Keratinocyte (primary cell): ENCODE results near the gene PPARGC1A.

Experiments
- EZH2 ChIP-seq: IDR thresholded peaks from one replicate; pipeline ENCODE4 v1.6.1; 2012; ENCODE audit warnings: inconsistent platforms, mild to moderate bottlenecking, low read length, moderate library complexity
- TF ChIP-seq, protein P1 (sequence below), 3 experiments: IDR thresholded peaks in 1 of 3; conservative IDR thresholded peaks in 1 of 3; optimal IDR thresholded peaks in 1 of 3; 2 replicates in 2 of 3; 3 replicates in 1 of 3; pipeline versions ENCODE3 to v1.5.1; 2011; ENCODE audit warnings: low read length in 3 of 3, mild to moderate bottlenecking in 3 of 3, moderate library complexity in 2 of 3, control low read depth in 1 of 3, inconsistent platforms in 1 of 3; ENCODE audit not compliant: insufficient read depth in 2 of 3; ENCODE audit errors: extremely low read depth in 1 of 3

DNA sequence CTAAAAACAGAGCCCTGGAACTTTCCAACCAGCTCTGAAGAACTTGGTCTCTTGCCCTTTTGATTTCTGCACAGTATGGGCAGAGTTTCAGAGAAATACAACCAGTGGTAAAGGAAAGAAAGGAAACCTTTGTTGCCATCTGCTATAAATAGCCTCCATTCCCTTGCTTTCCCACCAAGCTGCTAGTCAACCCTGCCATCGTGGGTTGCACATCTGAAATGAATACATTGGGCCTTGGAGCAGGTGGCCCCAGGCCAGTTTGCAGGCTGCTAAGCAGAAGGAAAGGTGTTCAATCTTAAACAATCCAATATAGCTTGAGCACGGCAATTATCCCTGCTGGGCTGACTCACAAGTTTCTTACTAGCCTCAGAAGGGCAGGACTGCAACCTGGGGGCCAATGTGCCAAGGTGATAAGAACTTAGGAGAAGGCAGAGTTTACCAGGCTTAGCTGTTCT, 142.5 kb downstream of the PPARGC1A start:
- TF ChIP-seq, protein P1, sequence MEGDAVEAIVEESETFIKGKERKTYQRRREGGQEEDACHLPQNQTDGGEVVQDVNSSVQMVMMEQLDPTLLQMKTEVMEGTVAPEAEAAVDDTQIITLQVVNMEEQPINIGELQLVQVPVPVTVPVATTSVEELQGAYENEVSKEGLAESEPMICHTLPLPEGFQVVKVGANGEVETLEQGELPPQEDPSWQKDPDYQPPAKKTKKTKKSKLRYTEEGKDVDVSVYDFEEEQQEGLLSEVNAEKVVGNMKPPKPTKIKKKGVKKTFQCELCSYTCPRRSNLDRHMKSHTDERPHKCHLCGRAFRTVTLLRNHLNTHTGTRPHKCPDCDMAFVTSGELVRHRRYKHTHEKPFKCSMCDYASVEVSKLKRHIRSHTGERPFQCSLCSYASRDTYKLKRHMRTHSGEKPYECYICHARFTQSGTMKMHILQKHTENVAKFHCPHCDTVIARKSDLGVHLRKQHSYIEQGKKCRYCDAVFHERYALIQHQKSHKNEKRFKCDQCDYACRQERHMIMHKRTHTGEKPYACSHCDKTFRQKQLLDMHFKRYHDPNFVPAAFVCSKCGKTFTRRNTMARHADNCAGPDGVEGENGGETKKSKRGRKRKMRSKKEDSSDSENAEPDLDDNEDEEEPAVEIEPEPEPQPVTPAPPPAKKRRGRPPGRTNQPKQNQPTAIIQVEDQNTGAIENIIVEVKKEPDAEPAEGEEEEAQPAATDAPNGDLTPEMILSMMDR (optimal IDR thresholded peaks at IDR 0.05 in 1 of 3, IDR thresholded peaks at IDR 0.05 in 1 of 3, conservative IDR thresholded peaks at IDR 0.05 in 1 of 3; ENCODE audit: extremely low read depth in 1 of 3, insufficient read depth in 2 of 3, low read length in 3 of 3): no peak
- TF ChIP-seq EZH2: no peak
